Activated B cell treated with CpG ODN at 0.5 μM for 24 hours (primary cell): ENCODE data around the gene CXXC5. TPM values are rescaled to one million over a fixed set of nuclear protein-coding genes. Genes with fewer than 3 reads are reported as not detected.
A peak's percentile ranks its signal among the peaks of the same experiment; 100 is the strongest.

Source experiments
- ATAC-seq: fragments of 200-7000 bp; cut with Tn5 transposase; one replicate; pipeline ENCODE4 v1.10.0; 2021; ENCODE audit warnings: low read depth, mild to moderate bottlenecking, moderate library complexity
- CTCF ChIA-PET: fragments of 350-600 bp; sonication (Branson Sonifier 250); formaldehyde crosslinking; loops from one replicate; lab custom pipeline; 2021; ENCODE audit warnings: antibody characterized with exemption; lab: Charles Lee
- POLR2A ChIA-PET: fragments of 350-600 bp; sonication (Branson Sonifier 250); formaldehyde crosslinking; loops from one replicate; lab custom pipeline; 2021; ENCODE audit warnings: antibody characterized with exemption; lab: Charles Lee
- DNase-seq: peaks from one replicate; pipeline ENCODE4 v3.0.0; 2022
- H3K27ac Mint-ChIP-seq: one replicate; pipeline ENCODE4 v1.8.0; 2020; ENCODE audit warnings: mixed read lengths
- H3K27me3 Mint-ChIP-seq: one replicate; pipeline ENCODE4 v1.8.0; 2021; ENCODE audit warnings: mixed read lengths
- H3K36me3 Mint-ChIP-seq: one replicate; pipeline ENCODE4 v1.8.0; 2021; ENCODE audit warnings: low read depth, mixed read lengths
- H3K4me1 Mint-ChIP-seq: one replicate; pipeline ENCODE4 v1.8.0; 2021; ENCODE audit warnings: mixed read lengths
- H3K4me3 Mint-ChIP-seq: one replicate; pipeline ENCODE4 v1.8.0; 2020; ENCODE audit warnings: mild to moderate bottlenecking, mixed read lengths
- H3K9me3 Mint-ChIP-seq: one replicate; pipeline ENCODE4 v1.8.0; 2020; ENCODE audit warnings: mixed read lengths
- CTCF ChIP-seq: fragments of 200-600 bp; IDR thresholded peaks from one replicate; pipeline ENCODE4 v1.8.0; 2022; ENCODE audit warnings: antibody characterized with exemption, mild to moderate bottlenecking
- intact Hi-C: fragments of 100-400 bp; cut with micrococcal nuclease; formaldehyde crosslinking; loops from one replicate; pipeline ENCODE4 v1.15.1; 2024
- total RNA-seq: library from RNA; stranded (reverse); gene quantifications from 2 replicates; pipeline ENCODE4 v1.2.3, GENCODE V29; 2022

Gene CXXC5
- total RNA-seq, 1 donor from 2014 or later = 115 TPM

- ATAC-seq = no peak
- H3K4me1 Mint-ChIP-seq = peaks cover 63% of the 10 kb centered on the region
- H3K4me3 Mint-ChIP-seq = peak overlapping the region; percentile 20
- intact Hi-C loops = loop anchor here (1.0 kb wide), 2 partner anchors 18 to 41 kb away; partner anchors contain the start of gene CXXC5
- DNase-seq = no peak
- TF ChIP-seq CTCF = no peak
- ChIA-PET POLR2A (interaction anchor here (0.7 to 11.6 kb wide), 17 partner anchors 10 to 128 kb away, joined by 3 to 179 read pairs (median 6); partner anchors contain the start of genes CXXC5 and UBE2D2), CTCF (interaction anchor here (0.8 to 12.7 kb wide), 9 partner anchors 11 to 266 kb away, joined by 3 to 325 read pairs (median 19); partner anchors contain the start of gene CXXC5)
- H3K27me3 Mint-ChIP-seq = no peaks in the 10 kb centered on the region
- peak overlapping the region; percentile 68 for H3K27ac Mint-ChIP-seq
- H3K36me3 Mint-ChIP-seq = peaks cover 17% of the 10 kb centered on the region
- no peaks in the 10 kb centered on the region for H3K9me3 Mint-ChIP-seq
Measured at GRCh38 chr5:139688751-139689372, 40.7 kb downstream of the CXXC5 start.

- Mint-ChIP-seq H3K4me1 (peaks cover 55% of the 10 kb centered on the region), H3K27ac (peak overlapping the region; percentile 67), H3K4me3 (no peak overlapping the region), H3K36me3 (peaks cover 9% of the 10 kb centered on the region), H3K9me3 (no peaks in the 10 kb centered on the region), H3K27me3 (no peaks in the 10 kb centered on the region)
- intact Hi-C loops = loop anchor here (1.0 to 10.0 kb wide), 9 partner anchors 18 to 275 kb away; partner anchors contain the start of gene CXXC5
- peak; percentile 39 for ATAC-seq
- POLR2A ChIA-PET = interaction anchor here (0.5 to 11.6 kb wide), 22 partner anchors 9 to 884 kb away, joined by 3 to 179 read pairs (median 5); partner anchors contain the start of genes CXXC5 and UBE2D2
- DNase-seq = no peak
- TF ChIP-seq CTCF = no peak
- CTCF ChIA-PET = interaction anchor here (0.8 to 12.7 kb wide), 20 partner anchors 10 to 267 kb away, joined by 3 to 325 read pairs (median 6); partner anchors contain the start of gene CXXC5
Measured at GRCh38 chr5:139689631-139690063, 41.5 kb downstream of the CXXC5 start.

GRCh38 chr5:139690064-139690802, 42.1 kb downstream of the CXXC5 start:
- Mint-ChIP-seq H3K4me1 (peaks cover 53% of the 10 kb centered on the region), H3K4me3 (no peak overlapping the region), H3K36me3 (peaks cover 9% of the 10 kb centered on the region), H3K9me3 (no peaks in the 10 kb centered on the region), H3K27me3 (no peaks in the 10 kb centered on the region), H3K27ac (peak overlapping the region; percentile 67)
- DNase-seq = no peak
- peak; percentile 19 for TF ChIP-seq CTCF
- ATAC-seq = peak; percentile 56
- CTCF ChIA-PET = interaction anchor here (0.9 to 12.7 kb wide), 23 partner anchors 10 to 267 kb away, joined by 3 to 325 read pairs (median 5); partner anchors contain the start of gene CXXC5
- POLR2A ChIA-PET = interaction anchor here (0.5 to 11.6 kb wide), 22 partner anchors 8 to 884 kb away, joined by 3 to 179 read pairs (median 4); partner anchors contain the start of genes CXXC5 and UBE2D2
- intact Hi-C loops = loop anchor here (1.0 to 10.0 kb wide), 7 partner anchors 57 to 275 kb away; no protein-coding TSS in a partner anchor

GRCh38 chr5:139690803-139691629, 42.9 kb downstream of the CXXC5 start:
- peaks cover 50% of the 10 kb centered on the region for H3K4me1 Mint-ChIP-seq
- ChIA-PET POLR2A (interaction anchor here (0.8 to 11.6 kb wide), 13 partner anchors 8 to 75 kb away, joined by 3 to 179 read pairs (median 6); partner anchors contain the start of gene CXXC5), CTCF (interaction anchor here (0.9 to 12.7 kb wide), 21 partner anchors 9 to 268 kb away, joined by 3 to 325 read pairs (median 6); partner anchors contain the start of gene CXXC5)

More at GRCh38 chr5:139690803-139691629, 42.9 kb downstream of the CXXC5 start:
- H3K36me3 Mint-ChIP-seq = peaks cover 3% of the 10 kb centered on the region
- peaks cover 2% of the 10 kb centered on the region for H3K27me3 Mint-ChIP-seq
- TF ChIP-seq CTCF = no peak
- H3K9me3 Mint-ChIP-seq = no peaks in the 10 kb centered on the region
- H3K27ac Mint-ChIP-seq = peak overlapping the region; percentile 24
- H3K4me3 Mint-ChIP-seq = no peak overlapping the region
- no peak for DNase-seq
- intact Hi-C loops = loop anchor here (1.0 to 10.0 kb wide), 7 partner anchors 56 to 274 kb away; no protein-coding TSS in a partner anchor
- ATAC-seq = no peak
